Neural cell (in vitro differentiated cells): ENCODE results near the gene HEXIM1. TPM values are rescaled to one million over a fixed set of nuclear protein-coding genes. Genes with fewer than 3 reads are reported as not detected.

Source experiments
- H2AFZ ChIP-seq: fragments of 200-600, 300-800 bp; sonication (generic), shearing (Covaris generic); 2 replicates; pipeline ENCODE4 v1.6.0; 2014; ENCODE audit warnings: low read depth, mild to moderate bottlenecking, antibody characterized with exemption, low read length, moderate library complexity
- H3F3A ChIP-seq: fragments of 200-600 bp; shearing (Covaris generic); 2 replicates; pipeline ENCODE4 v1.6.1; 2016; ENCODE audit warnings: mild to moderate bottlenecking, moderate library complexity, mixed read lengths, antibody characterized with exemption, low read length; ENCODE audit not compliant: insufficient read depth, poor library complexity, severe bottlenecking
- H3K27ac ChIP-seq: fragments of 200-600, 300-800 bp; sonication (generic), shearing (Covaris generic); 2 replicates; pipeline ENCODE4 v1.5.1; 2014; ENCODE audit warnings: mild to moderate bottlenecking, low read length, moderate library complexity
- H3K27me3 ChIP-seq: fragments of 300-800, 200-600 bp; sonication (generic), shearing (Covaris generic); 2 replicates; pipeline ENCODE4 v1.6.0; 2014; ENCODE audit warnings: mild to moderate bottlenecking, low read depth, low read length, moderate library complexity; ENCODE audit not compliant: insufficient read depth
- H3K36me3 ChIP-seq: fragments of 300-800, 200-600 bp; sonication (generic), shearing (Covaris generic); 2 replicates; pipeline ENCODE4 v1.5.1; 2014; ENCODE audit warnings: mild to moderate bottlenecking, antibody characterized with exemption, low read length, moderate library complexity; ENCODE audit not compliant: insufficient read depth
- H3K4me2 ChIP-seq: fragments of 300-800, 200-600 bp; sonication (generic), shearing (Covaris generic); 2 replicates; pipeline ENCODE4 v1.6.0; 2014; ENCODE audit warnings: mild to moderate bottlenecking, low read length
- H3K4me3 ChIP-seq: fragments of 300-800, 200-600 bp; sonication (generic), shearing (Covaris generic); 2 replicates; pipeline ENCODE4 v1.5.1; 2014; ENCODE audit warnings: mild to moderate bottlenecking, low read length, moderate library complexity
- H3K79me2 ChIP-seq: fragments of 200-600 bp; shearing (Covaris generic); replicated peaks from 2 replicates; pipeline ENCODE4 v1.6.0; 2014; ENCODE audit warnings: mild to moderate bottlenecking, low read length, moderate library complexity; ENCODE audit not compliant: insufficient read depth
- H3K9ac ChIP-seq: fragments of 300-800, 200-600 bp; sonication (generic), shearing (Covaris generic); 2 replicates; pipeline ENCODE4 v1.6.1; 2016; ENCODE audit warnings: mild to moderate bottlenecking, low read length, mixed read lengths
- H3K9me2 ChIP-seq: fragments of 200-600 bp; shearing (Covaris generic); 2 replicates; pipeline ENCODE4 v1.6.1; 2016; ENCODE audit warnings: mild to moderate bottlenecking, low read length, mixed read lengths; ENCODE audit not compliant: insufficient read depth
- H3K9me3 ChIP-seq: fragments of 200-600, 300-800 bp; sonication (generic), shearing (Covaris generic); 2 replicates; pipeline ENCODE4 v1.6.1; 2016; ENCODE audit warnings: mild to moderate bottlenecking, mixed run types, low read length, moderate library complexity, mixed read lengths
- H4K20me1 ChIP-seq: fragments of 200-600 bp; shearing (Covaris generic); 2 replicates; pipeline ENCODE4 v1.6.1; 2016; ENCODE audit warnings: mild to moderate bottlenecking, mixed run types; ENCODE audit not compliant: insufficient read depth
- EP300 ChIP-seq: fragments of 450-650 bp; conservative IDR thresholded peaks from 2 replicates; pipeline ENCODE4 v1.6.1; 2014; ENCODE audit warnings: antibody characterized with exemption, mild to moderate bottlenecking, moderate library complexity; ENCODE audit not compliant: poor library complexity, severe bottlenecking
- EZH2 ChIP-seq: fragments of 200-600, 300-800 bp; shearing (Covaris generic), sonication (generic); IDR thresholded peaks from 2 replicates; pipeline ENCODE4 v1.6.1; 2014; ENCODE audit warnings: antibody characterized with exemption, low read length, borderline replicate concordance, mild to moderate bottlenecking; ENCODE audit not compliant: insufficient read depth, poor library complexity, severe bottlenecking
- MXI1 ChIP-seq: fragments of 450-650 bp; conservative IDR thresholded peaks from 2 replicates; pipeline ENCODE4 v1.6.1; 2014; ENCODE audit warnings: antibody characterized with exemption, mild to moderate bottlenecking; ENCODE audit not compliant: poor library complexity, severe bottlenecking
- POLR2AphosphoS5 ChIP-seq: IDR thresholded peaks from 2 replicates; pipeline ENCODE4 v1.6.1; 2012
- RAD21 ChIP-seq: fragments of 450-650 bp; conservative IDR thresholded peaks from 2 replicates; pipeline ENCODE4 v1.6.1; 2014; ENCODE audit warnings: antibody characterized with exemption, mild to moderate bottlenecking, moderate library complexity
- SMC3 ChIP-seq: fragments of 450-650 bp; conservative IDR thresholded peaks from 2 replicates; pipeline ENCODE4 v1.6.1; 2014; ENCODE audit warnings: antibody characterized with exemption, mild to moderate bottlenecking, moderate library complexity; ENCODE audit not compliant: poor library complexity
- TAF1 ChIP-seq: IDR thresholded peaks from 2 replicates; pipeline ENCODE4 v1.6.1; 2012; ENCODE audit warnings: low read depth
- polyA plus RNA-seq: library from polyadenylated mRNA; depleted of rRNA; stranded (reverse); fragments of >200 nt; gene quantifications from 2 replicates; pipeline ENCODE4 v1.2.3, GENCODE V29; 2014
- TF ChIP-seq, protein P1 (sequence below): IDR thresholded peaks from 2 replicates; pipeline ENCODE4 v1.6.1; 2012; ENCODE audit warnings: borderline replicate concordance
- TF ChIP-seq, protein P2 (sequence below): fragments of 450-650 bp; IDR thresholded peaks from 2 replicates; pipeline ENCODE4 v1.5.1; 2014; ENCODE audit warnings: antibody characterized with exemption, mild to moderate bottlenecking, moderate library complexity; ENCODE audit not compliant: poor library complexity, severe bottlenecking

The HEXIM1 gene
- polyA plus RNA-seq, 1 donor from 2014 or later, result 9.0 TPM

DNA sequence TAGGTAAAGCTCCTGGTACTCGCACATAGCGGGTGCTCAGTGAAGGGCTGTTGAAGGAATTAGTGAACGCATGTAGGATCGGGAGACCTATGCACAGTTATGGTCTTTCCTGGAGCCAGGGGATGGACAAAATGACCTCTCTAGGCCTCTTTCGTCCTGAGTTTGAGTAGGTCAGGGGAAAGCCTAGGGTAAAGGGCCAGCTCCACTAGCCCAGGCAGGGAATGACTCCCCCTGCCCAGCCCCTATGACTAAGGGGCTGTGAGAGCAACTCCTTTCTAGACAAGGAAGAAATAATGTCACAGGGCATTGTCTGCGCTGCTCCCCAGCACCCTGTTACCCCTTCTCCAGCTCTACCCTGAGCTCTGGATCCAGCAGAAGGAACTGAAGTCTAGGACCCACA lies 48.8 kb downstream of the HEXIM1 start:
- no peaks in the 10 kb centered on the region for H3K27me3 ChIP-seq
- TF ChIP-seq EP300, result no peak
- no peak for TF ChIP-seq MXI1
- TF ChIP-seq, protein P1, sequence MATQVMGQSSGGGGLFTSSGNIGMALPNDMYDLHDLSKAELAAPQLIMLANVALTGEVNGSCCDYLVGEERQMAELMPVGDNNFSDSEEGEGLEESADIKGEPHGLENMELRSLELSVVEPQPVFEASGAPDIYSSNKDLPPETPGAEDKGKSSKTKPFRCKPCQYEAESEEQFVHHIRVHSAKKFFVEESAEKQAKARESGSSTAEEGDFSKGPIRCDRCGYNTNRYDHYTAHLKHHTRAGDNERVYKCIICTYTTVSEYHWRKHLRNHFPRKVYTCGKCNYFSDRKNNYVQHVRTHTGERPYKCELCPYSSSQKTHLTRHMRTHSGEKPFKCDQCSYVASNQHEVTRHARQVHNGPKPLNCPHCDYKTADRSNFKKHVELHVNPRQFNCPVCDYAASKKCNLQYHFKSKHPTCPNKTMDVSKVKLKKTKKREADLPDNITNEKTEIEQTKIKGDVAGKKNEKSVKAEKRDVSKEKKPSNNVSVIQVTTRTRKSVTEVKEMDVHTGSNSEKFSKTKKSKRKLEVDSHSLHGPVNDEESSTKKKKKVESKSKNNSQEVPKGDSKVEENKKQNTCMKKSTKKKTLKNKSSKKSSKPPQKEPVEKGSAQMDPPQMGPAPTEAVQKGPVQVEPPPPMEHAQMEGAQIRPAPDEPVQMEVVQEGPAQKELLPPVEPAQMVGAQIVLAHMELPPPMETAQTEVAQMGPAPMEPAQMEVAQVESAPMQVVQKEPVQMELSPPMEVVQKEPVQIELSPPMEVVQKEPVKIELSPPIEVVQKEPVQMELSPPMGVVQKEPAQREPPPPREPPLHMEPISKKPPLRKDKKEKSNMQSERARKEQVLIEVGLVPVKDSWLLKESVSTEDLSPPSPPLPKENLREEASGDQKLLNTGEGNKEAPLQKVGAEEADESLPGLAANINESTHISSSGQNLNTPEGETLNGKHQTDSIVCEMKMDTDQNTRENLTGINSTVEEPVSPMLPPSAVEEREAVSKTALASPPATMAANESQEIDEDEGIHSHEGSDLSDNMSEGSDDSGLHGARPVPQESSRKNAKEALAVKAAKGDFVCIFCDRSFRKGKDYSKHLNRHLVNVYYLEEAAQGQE, result no peak
- TF ChIP-seq, protein P2, sequence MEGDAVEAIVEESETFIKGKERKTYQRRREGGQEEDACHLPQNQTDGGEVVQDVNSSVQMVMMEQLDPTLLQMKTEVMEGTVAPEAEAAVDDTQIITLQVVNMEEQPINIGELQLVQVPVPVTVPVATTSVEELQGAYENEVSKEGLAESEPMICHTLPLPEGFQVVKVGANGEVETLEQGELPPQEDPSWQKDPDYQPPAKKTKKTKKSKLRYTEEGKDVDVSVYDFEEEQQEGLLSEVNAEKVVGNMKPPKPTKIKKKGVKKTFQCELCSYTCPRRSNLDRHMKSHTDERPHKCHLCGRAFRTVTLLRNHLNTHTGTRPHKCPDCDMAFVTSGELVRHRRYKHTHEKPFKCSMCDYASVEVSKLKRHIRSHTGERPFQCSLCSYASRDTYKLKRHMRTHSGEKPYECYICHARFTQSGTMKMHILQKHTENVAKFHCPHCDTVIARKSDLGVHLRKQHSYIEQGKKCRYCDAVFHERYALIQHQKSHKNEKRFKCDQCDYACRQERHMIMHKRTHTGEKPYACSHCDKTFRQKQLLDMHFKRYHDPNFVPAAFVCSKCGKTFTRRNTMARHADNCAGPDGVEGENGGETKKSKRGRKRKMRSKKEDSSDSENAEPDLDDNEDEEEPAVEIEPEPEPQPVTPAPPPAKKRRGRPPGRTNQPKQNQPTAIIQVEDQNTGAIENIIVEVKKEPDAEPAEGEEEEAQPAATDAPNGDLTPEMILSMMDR, result no peak
- no peak for TF ChIP-seq TAF1
- TF ChIP-seq RAD21, result no peak
- no peak for TF ChIP-seq EZH2
- no peak for TF ChIP-seq SMC3
- TF ChIP-seq POLR2AphosphoS5, result no peak
- no peak overlapping the region for H2AFZ ChIP-seq
- H3K4me2 ChIP-seq, result no peak overlapping the region
- H3K9me2 ChIP-seq, result no peaks in the 10 kb centered on the region
- no peaks in the 10 kb centered on the region for H3F3A ChIP-seq
- H3K9me3 ChIP-seq, result no peaks in the 10 kb centered on the region
- H4K20me1 ChIP-seq, result no peaks in the 10 kb centered on the region
- no peak overlapping the region for H3K27ac ChIP-seq
- H3K9ac ChIP-seq, result no peak overlapping the region
- no peaks in the 10 kb centered on the region for H3K79me2 ChIP-seq
- H3K36me3 ChIP-seq, result no peaks in the 10 kb centered on the region
- no peak overlapping the region for H3K4me3 ChIP-seq

DNA sequence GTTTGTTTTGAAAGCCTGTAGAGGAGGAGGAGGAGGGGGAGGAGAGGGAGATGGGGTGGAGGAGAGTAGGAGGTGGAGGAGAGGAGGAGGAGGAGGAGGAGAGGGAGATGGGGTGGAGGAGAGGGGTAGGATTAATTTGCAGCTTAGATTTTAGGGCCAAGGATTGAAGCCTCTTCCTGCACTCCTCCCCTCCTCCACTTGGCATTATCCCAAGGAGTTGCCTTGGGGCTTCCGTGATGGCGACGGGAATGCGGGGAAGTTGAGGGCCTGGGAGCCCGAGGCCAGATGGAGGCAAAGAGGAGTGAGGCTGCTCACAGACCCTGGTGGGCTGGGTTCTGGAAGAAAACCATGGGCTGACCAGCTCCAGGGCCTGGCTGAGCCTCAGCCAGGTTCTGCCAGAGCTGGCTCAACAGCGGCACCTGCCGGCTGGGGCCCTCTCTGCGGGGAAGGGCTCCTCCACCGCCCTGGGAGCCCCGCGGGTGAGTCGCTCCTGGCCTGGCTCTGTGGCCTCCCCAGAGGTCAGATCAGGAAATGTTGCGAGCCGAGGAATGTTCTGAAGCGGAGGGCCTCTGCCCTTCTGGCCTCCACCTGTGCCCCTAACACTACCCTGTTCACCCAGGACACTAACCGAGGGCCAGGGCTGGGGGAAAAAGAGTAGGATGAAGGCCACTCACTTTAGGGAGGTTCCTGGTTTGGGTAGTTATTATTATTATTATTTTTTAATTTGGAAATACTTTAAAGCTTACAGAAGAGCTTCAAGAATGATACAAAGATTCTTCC lies 49.5 kb downstream of the HEXIM1 start:
- Histone ChIP-seq H4K20me1 (no peaks in the 10 kb centered on the region), H3K36me3 (no peaks in the 10 kb centered on the region), H3K9me3 (no peaks in the 10 kb centered on the region), H3K27ac (no peak overlapping the region), H3K4me3 (no peak overlapping the region), H3K9ac (no peak overlapping the region), H3F3A (no peaks in the 10 kb centered on the region), H2AFZ (no peak overlapping the region), H3K27me3 (no peaks in the 10 kb centered on the region), H3K4me2 (no peak overlapping the region), H3K79me2 (no peaks in the 10 kb centered on the region), H3K9me2 (no peaks in the 10 kb centered on the region)
- peak; percentile 85 for TF ChIP-seq SMC3
- TF ChIP-seq TAF1, result no peak
- peak; percentile 80 for TF ChIP-seq RAD21
- no peak for TF ChIP-seq EP300
- TF ChIP-seq, protein P2, result peak; percentile 88
- TF ChIP-seq, protein P1, result no peak
